ENCODE results near the gene CTPS1. TPM values are rescaled to one million over a fixed set of nuclear protein-coding genes. Genes with fewer than 3 reads are reported as not detected.
A peak's percentile ranks its signal among the peaks of the same experiment; 100 is the strongest.

CTPS1 gene
- total RNA-seq, 1 donor from 2014 or later: 175 TPM

GRCh38 chr1:40987439-40988276 lies 8.2 kb downstream of the CTPS1 start:
- Mint-ChIP-seq H3K4me1 (peaks cover 40% of the 10 kb centered on the region), H3K27me3 (no peaks in the 10 kb centered on the region), H3K36me3 (ENCODE audit: low read depth) (peaks cover 93% of the 10 kb centered on the region), H3K4me3 (no peak overlapping the region), H3K27ac (no peak overlapping the region), H3K9me3 (no peaks in the 10 kb centered on the region)
- intact Hi-C loops (cut with micrococcal nuclease): no loop called here
- no peak for DNase-seq

- no peak overlapping the region for H3K4me3 Mint-ChIP-seq
- intact Hi-C loops (cut with micrococcal nuclease): no loop called here
- peaks cover 92% of the 10 kb centered on the region for H3K36me3 Mint-ChIP-seq (ENCODE audit: low read depth)
- no peak for DNase-seq
- peaks cover 37% of the 10 kb centered on the region for H3K4me1 Mint-ChIP-seq
- no peaks in the 10 kb centered on the region for H3K27me3 Mint-ChIP-seq
- H3K9me3 Mint-ChIP-seq: no peaks in the 10 kb centered on the region
- no peak overlapping the region for H3K27ac Mint-ChIP-seq
Measured at GRCh38 chr1:40988280-40988679, 8.8 kb downstream of the CTPS1 start.

- Mint-ChIP-seq H3K36me3 (ENCODE audit: low read depth) (peaks cover 93% of the 10 kb centered on the region), H3K9me3 (no peaks in the 10 kb centered on the region), H3K27me3 (no peaks in the 10 kb centered on the region), H3K4me3 (no peak overlapping the region), H3K4me1 (peaks cover 30% of the 10 kb centered on the region), H3K27ac (no peak overlapping the region)
- intact Hi-C loops (cut with micrococcal nuclease): no loop called here
- DNase-seq: no peak
Measured at GRCh38 chr1:40989066-40989465, 9.6 kb downstream of the CTPS1 start.

GRCh38 chr1:40997096-40997495 lies 17.6 kb downstream of the CTPS1 start:
- Mint-ChIP-seq H3K4me3 (no peak overlapping the region), H3K27ac (no peak overlapping the region), H3K36me3 (ENCODE audit: low read depth) (peaks cover 77% of the 10 kb centered on the region), H3K27me3 (no peaks in the 10 kb centered on the region), H3K9me3 (no peaks in the 10 kb centered on the region), H3K4me1 (peaks cover 13% of the 10 kb centered on the region)
- intact Hi-C loops (cut with micrococcal nuclease): no loop called here
- no peak for DNase-seq

GRCh38 chr1:40998668-40999067 lies 19.2 kb downstream of the CTPS1 start:
- Mint-ChIP-seq H3K27ac (no peak overlapping the region), H3K27me3 (no peaks in the 10 kb centered on the region), H3K4me3 (no peak overlapping the region), H3K4me1 (peaks cover 26% of the 10 kb centered on the region), H3K9me3 (no peaks in the 10 kb centered on the region), H3K36me3 (ENCODE audit: low read depth) (peaks cover 83% of the 10 kb centered on the region)
- no peak for DNase-seq
- intact Hi-C loops (cut with micrococcal nuclease): no loop called here

- no peaks in the 10 kb centered on the region for H3K9me3 Mint-ChIP-seq
- peaks cover 85% of the 10 kb centered on the region for H3K36me3 Mint-ChIP-seq (ENCODE audit: low read depth)
- no peak overlapping the region for H3K4me3 Mint-ChIP-seq
- intact Hi-C loops (cut with micrococcal nuclease): loop anchor here (2.0 kb wide), 1 partner anchor 18 kb away; no protein-coding TSS in a partner anchor
- H3K27me3 Mint-ChIP-seq: no peaks in the 10 kb centered on the region
- peaks cover 28% of the 10 kb centered on the region for H3K4me1 Mint-ChIP-seq
- H3K27ac Mint-ChIP-seq: peak overlapping the region; percentile 43
- DNase-seq: no peak
Measured at GRCh38 chr1:41003127-41003639, 23.7 kb downstream of the CTPS1 start.

GRCh38 chr1:41003640-41004220 lies 24.2 kb downstream of the CTPS1 start:
- Mint-ChIP-seq H3K4me1 (peaks cover 28% of the 10 kb centered on the region), H3K9me3 (no peaks in the 10 kb centered on the region), H3K27ac (peak overlapping the region; percentile 25), H3K4me3 (no peak overlapping the region), H3K27me3 (no peaks in the 10 kb centered on the region), H3K36me3 (ENCODE audit: low read depth) (peaks cover 84% of the 10 kb centered on the region)
- DNase-seq: peak; percentile 92
- intact Hi-C loops (cut with micrococcal nuclease): loop anchor here (2.0 kb wide), 1 partner anchor 19 kb away; no protein-coding TSS in a partner anchor

GRCh38 chr1:41005876-41006275 lies 26.4 kb downstream of the CTPS1 start:
- no peaks in the 10 kb centered on the region for H3K27me3 Mint-ChIP-seq
- no peak overlapping the region for H3K27ac Mint-ChIP-seq
- H3K36me3 Mint-ChIP-seq (ENCODE audit: low read depth): peaks cover 84% of the 10 kb centered on the region
- no peaks in the 10 kb centered on the region for H3K9me3 Mint-ChIP-seq
- peaks cover 18% of the 10 kb centered on the region for H3K4me1 Mint-ChIP-seq
- no peak for DNase-seq
- no peak overlapping the region for H3K4me3 Mint-ChIP-seq
- intact Hi-C loops (cut with micrococcal nuclease): no loop called here

- Mint-ChIP-seq H3K27me3 (no peaks in the 10 kb centered on the region), H3K4me1 (peaks cover 15% of the 10 kb centered on the region), H3K4me3 (no peak overlapping the region), H3K27ac (peak overlapping the region; percentile 5), H3K36me3 (ENCODE audit: low read depth) (peaks cover 84% of the 10 kb centered on the region), H3K9me3 (no peaks in the 10 kb centered on the region)
- no peak for DNase-seq
- intact Hi-C loops (cut with micrococcal nuclease): no loop called here
Measured at GRCh38 chr1:41006942-41007865, 27.7 kb downstream of the CTPS1 start.

GRCh38 chr1:41009466-41009865 lies 30.0 kb downstream of the CTPS1 start:
- no peak for DNase-seq
- H3K27me3 Mint-ChIP-seq: no peaks in the 10 kb centered on the region
- peaks cover 1% of the 10 kb centered on the region for H3K4me1 Mint-ChIP-seq
- H3K9me3 Mint-ChIP-seq: no peaks in the 10 kb centered on the region
- no peak overlapping the region for H3K4me3 Mint-ChIP-seq
- peak overlapping the region; percentile 30 for H3K27ac Mint-ChIP-seq
- H3K36me3 Mint-ChIP-seq (ENCODE audit: low read depth): peaks cover 77% of the 10 kb centered on the region
- intact Hi-C loops (cut with micrococcal nuclease): no loop called here

- Mint-ChIP-seq H3K9me3 (no peaks in the 10 kb centered on the region), H3K27ac (no peak overlapping the region), H3K4me3 (no peak overlapping the region), H3K27me3 (no peaks in the 10 kb centered on the region), H3K36me3 (ENCODE audit: low read depth) (peaks cover 76% of the 10 kb centered on the region), H3K4me1 (peaks cover 6% of the 10 kb centered on the region)
- intact Hi-C loops (cut with micrococcal nuclease): no loop called here
- DNase-seq: no peak
Measured at GRCh38 chr1:41010345-41010744, 30.8 kb downstream of the CTPS1 start.

GRCh38 chr1:41013024-41013423 lies 33.5 kb downstream of the CTPS1 start:
- intact Hi-C loops (cut with micrococcal nuclease): no loop called here
- DNase-seq: no peak
- Mint-ChIP-seq H3K9me3 (no peaks in the 10 kb centered on the region), H3K36me3 (ENCODE audit: low read depth) (peaks cover 62% of the 10 kb centered on the region), H3K27ac (no peak overlapping the region), H3K27me3 (no peaks in the 10 kb centered on the region), H3K4me1 (peaks cover 6% of the 10 kb centered on the region), H3K4me3 (no peak overlapping the region)

GRCh38 chr1:41013796-41014195 lies 34.3 kb downstream of the CTPS1 start:
- H3K27ac Mint-ChIP-seq: no peak overlapping the region
- peaks cover 6% of the 10 kb centered on the region for H3K4me1 Mint-ChIP-seq
- no peaks in the 10 kb centered on the region for H3K27me3 Mint-ChIP-seq
- no peak for DNase-seq
- H3K9me3 Mint-ChIP-seq: no peaks in the 10 kb centered on the region
- H3K4me3 Mint-ChIP-seq: no peak overlapping the region
- intact Hi-C loops (cut with micrococcal nuclease): no loop called here
- peaks cover 59% of the 10 kb centered on the region for H3K36me3 Mint-ChIP-seq (ENCODE audit: low read depth)

All from activated CD4-positive, alpha-beta T cell treated with anti-CD3 and anti-CD28 coated beads, Interleukin-2, amount 10 ng/mL, durations not matched to agents 24 days and 14 days (primary cell).